ENCODE measurements around the gene CPEB2. TPM values are rescaled to one million over a fixed set of nuclear protein-coding genes. Genes with fewer than 3 reads are reported as not detected.

CPEB2 gene
- total and polyA plus RNA-seq, 9 of the 15 experiments (the other 6 are each of a cell fraction or from before 2014, with no cell fraction given) = 0.39 to 3.0 (median 1.4) TPM

DNA sequence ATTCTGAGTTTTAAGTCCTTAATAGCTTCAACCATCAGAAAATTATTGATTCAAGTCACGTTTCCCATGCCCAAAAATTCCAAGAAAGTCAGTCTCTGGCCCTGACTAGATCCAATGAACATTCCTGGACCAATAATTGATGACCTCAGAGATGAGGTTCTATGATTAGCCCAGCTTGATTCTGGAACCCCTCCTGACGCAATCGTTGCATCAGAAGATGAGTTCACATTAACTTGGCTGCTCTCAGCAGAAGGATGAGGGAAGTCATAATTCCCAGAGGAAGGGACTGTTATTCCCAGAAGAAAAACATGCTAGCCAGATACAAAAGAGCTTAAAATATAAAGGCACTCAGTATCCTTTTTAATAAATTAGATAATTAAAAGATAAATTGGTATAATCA is 34.3 kb upstream of the CPEB2 start (continued):
- peak; percentile 56 for TF ChIP-seq JUND (IDR thresholded peaks at IDR 0.05; ENCODE audit: borderline replicate concordance, low read depth, low read length)
- peak; percentile 20; the same call in 1 of the 3 replicates for TF ChIP-seq JUND (tag; IDR thresholded peaks at IDR 0.05; ENCODE audit: borderline replicate concordance, low read depth, low read length)
- no peak for TF ChIP-seq SMARCE1 (IDR thresholded peaks at IDR 0.05)
- TF ChIP-seq ZNF384 (IDR thresholded peaks at IDR 0.05; ENCODE audit: low read depth, low read length) = no peak
- no peak for TF ChIP-seq FOXP1 (CRISPR knock-in tag; IDR thresholded peaks at IDR 0.05)
- peak; percentile 5; the same call in 1 of the 2 replicates for TF ChIP-seq CREM (IDR thresholded peaks at IDR 0.05; ENCODE audit: low read depth)
- no peak for TF ChIP-seq MYNN (IDR thresholded peaks at IDR 0.05)
- no peak for TF ChIP-seq MYNN (CRISPR knock-in tag; IDR thresholded peaks at IDR 0.05)
- TF ChIP-seq ZNF408 (CRISPR knock-in tag; IDR thresholded peaks at IDR 0.05; ENCODE audit: low read depth) = no peak
- TF ChIP-seq BRF2 (IDR thresholded peaks at IDR 0.05; ENCODE audit: borderline replicate concordance, insufficient read depth, insufficient read length) = no peak
- no peak for TF ChIP-seq ZKSCAN3 (CRISPR knock-in tag; IDR thresholded peaks at IDR 0.05)
- no peak for TF ChIP-seq ZNF347 (CRISPR knock-in tag; IDR thresholded peaks at IDR 0.05; ENCODE audit: low read depth)
- no peak for TF ChIP-seq POLR2AphosphoS5 (IDR thresholded peaks at IDR 0.05; ENCODE audit: control insufficient read depth, insufficient read depth, low read depth, low read length)
- TF ChIP-seq, protein P1, sequence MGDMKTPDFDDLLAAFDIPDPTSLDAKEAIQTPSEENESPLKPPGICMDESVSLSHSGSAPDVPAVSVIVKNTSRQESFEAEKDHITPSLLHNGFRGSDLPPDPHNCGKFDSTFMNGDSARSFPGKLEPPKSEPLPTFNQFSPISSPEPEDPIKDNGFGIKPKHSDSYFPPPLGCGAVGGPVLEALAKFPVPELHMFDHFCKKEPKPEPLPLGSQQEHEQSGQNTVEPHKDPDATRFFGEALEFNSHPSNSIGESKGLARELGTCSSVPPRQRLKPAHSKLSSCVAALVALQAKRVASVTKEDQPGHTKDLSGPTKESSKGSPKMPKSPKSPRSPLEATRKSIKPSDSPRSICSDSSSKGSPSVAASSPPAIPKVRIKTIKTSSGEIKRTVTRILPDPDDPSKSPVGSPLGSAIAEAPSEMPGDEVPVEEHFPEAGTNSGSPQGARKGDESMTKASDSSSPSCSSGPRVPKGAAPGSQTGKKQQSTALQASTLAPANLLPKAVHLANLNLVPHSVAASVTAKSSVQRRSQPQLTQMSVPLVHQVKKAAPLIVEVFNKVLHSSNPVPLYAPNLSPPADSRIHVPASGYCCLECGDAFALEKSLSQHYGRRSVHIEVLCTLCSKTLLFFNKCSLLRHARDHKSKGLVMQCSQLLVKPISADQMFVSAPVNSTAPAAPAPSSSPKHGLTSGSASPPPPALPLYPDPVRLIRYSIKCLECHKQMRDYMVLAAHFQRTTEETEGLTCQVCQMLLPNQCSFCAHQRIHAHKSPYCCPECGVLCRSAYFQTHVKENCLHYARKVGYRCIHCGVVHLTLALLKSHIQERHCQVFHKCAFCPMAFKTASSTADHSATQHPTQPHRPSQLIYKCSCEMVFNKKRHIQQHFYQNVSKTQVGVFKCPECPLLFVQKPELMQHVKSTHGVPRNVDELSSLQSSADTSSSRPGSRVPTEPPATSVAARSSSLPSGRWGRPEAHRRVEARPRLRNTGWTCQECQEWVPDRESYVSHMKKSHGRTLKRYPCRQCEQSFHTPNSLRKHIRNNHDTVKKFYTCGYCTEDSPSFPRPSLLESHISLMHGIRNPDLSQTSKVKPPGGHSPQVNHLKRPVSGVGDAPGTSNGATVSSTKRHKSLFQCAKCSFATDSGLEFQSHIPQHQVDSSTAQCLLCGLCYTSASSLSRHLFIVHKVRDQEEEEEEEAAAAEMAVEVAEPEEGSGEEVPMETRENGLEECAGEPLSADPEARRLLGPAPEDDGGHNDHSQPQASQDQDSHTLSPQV (IDR thresholded peaks at IDR 0.05) = no peak
- no peak for TF ChIP-seq ZNF764 (CRISPR knock-in tag; IDR thresholded peaks at IDR 0.05; ENCODE audit: low read depth)
- TF ChIP-seq ZNF165 (CRISPR knock-in tag; IDR thresholded peaks at IDR 0.05; ENCODE audit: borderline replicate concordance) = no peak
- 0 out of 2 replicates have a peak, but pooled peaks have one; percentile 6 for TF ChIP-seq CEBPB (tag; IDR thresholded peaks at IDR 0.05)
- TF ChIP-seq ZNF175 (CRISPR knock-in tag; IDR thresholded peaks at IDR 0.05; ENCODE audit: low read depth) = 0 out of 2 replicates have a peak, but pooled peaks have one; percentile 30
- no peak for TF ChIP-seq SP2 (IDR thresholded peaks at IDR 0.05; ENCODE audit: extremely low read depth, low read depth, low read length, poor library complexity, severe bottlenecking)
- TF ChIP-seq, protein P2, sequence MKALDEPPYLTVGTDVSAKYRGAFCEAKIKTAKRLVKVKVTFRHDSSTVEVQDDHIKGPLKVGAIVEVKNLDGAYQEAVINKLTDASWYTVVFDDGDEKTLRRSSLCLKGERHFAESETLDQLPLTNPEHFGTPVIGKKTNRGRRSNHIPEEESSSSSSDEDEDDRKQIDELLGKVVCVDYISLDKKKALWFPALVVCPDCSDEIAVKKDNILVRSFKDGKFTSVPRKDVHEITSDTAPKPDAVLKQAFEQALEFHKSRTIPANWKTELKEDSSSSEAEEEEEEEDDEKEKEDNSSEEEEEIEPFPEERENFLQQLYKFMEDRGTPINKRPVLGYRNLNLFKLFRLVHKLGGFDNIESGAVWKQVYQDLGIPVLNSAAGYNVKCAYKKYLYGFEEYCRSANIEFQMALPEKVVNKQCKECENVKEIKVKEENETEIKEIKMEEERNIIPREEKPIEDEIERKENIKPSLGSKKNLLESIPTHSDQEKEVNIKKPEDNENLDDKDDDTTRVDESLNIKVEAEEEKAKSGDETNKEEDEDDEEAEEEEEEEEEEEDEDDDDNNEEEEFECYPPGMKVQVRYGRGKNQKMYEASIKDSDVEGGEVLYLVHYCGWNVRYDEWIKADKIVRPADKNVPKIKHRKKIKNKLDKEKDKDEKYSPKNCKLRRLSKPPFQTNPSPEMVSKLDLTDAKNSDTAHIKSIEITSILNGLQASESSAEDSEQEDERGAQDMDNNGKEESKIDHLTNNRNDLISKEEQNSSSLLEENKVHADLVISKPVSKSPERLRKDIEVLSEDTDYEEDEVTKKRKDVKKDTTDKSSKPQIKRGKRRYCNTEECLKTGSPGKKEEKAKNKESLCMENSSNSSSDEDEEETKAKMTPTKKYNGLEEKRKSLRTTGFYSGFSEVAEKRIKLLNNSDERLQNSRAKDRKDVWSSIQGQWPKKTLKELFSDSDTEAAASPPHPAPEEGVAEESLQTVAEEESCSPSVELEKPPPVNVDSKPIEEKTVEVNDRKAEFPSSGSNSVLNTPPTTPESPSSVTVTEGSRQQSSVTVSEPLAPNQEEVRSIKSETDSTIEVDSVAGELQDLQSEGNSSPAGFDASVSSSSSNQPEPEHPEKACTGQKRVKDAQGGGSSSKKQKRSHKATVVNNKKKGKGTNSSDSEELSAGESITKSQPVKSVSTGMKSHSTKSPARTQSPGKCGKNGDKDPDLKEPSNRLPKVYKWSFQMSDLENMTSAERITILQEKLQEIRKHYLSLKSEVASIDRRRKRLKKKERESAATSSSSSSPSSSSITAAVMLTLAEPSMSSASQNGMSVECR (CRISPR knock-in tag; IDR thresholded peaks at IDR 0.05) = no peak
